Forelimb muscle (tissue), 1 donor: ENCODE data around the gene GDAP1L1. TPM values are rescaled to one million over a fixed set of nuclear protein-coding genes. Genes with fewer than 3 reads are reported as not detected.
"Not testable (repeated sequence)": the region's sequence is repeated elsewhere in the genome, so short reads cannot be mapped to it uniquely, and the experiment has no call there.

Source experiments
- DNase-seq: peaks from one replicate; pipeline ENCODE4 v3.0.0-alpha.2; 2013; ENCODE audit warnings: low read depth
- polyA plus RNA-seq: library from polyadenylated mRNA; unstranded; fragments of 120-200 nt; gene quantifications from one replicate; pipeline ENCODE4 v1.2.1, GENCODE V29; 2013; ENCODE audit not compliant: insufficient read length

Gene GDAP1L1
- polyA plus RNA-seq, 1 donor, result 0.46 TPM

- no peak for DNase-seq
Observed at GRCh38 chr20:44254073-44254472, 7.0 kb downstream of the GDAP1L1 start.

GRCh38 chr20:44255942-44256341 lies 8.8 kb downstream of the GDAP1L1 start:
- no peak for DNase-seq

GRCh38 chr20:44256961-44257360 lies 9.9 kb downstream of the GDAP1L1 start:
- DNase-seq, result no peak

DNA sequence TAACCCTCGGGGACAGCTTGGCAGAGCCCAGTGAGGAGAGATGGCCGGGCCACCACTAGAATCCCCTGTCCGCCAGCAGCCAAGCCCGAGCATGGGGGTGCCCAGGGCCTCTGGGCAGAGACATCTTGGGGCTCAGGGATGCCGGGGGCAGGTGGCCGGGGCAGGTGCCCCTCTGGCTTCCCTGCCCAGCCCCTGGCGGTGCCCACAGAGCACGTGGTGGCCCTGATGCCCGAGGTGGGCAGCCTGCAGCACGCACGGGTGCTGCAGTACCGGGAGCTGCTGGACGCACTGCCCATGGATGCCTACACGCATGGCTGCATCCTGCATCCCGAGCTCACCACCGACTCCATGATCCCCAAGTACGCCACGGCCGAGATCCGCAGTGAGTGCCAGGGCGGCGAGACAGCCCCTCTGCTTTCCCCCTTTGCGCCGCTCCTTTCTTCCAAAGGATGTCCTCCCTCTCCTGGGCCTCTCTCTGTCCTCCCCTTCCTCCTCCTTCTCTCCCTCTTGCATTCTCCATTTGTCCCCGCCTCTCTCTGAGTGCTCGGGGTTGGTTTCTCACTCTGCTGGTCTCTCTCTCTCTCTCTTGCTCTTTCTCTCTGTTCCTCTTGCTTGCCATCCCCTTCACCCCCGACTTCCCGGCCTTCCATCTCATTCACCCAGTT lies 11.2 kb downstream of the GDAP1L1 start:
- DNase-seq, result no peak

DNA sequence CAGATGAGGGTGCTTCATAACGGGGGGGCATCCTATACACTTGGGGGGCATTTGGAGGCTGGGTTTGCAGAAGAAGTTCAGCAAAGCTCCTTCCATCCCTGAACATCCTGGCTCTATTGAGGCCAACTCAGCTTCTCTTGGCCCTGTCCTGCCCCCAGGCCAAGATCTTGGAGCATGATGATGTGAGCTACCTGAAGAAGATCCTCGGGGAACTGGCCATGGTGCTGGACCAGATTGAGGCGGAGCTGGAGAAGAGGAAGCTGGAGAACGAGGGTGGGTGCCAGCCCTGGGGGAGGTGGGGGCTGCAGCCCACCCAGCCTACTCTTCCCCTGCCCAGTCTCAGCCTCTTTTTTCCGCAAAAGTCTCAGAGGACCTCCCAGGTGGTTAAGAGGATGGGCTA lies 17.2 kb downstream of the GDAP1L1 start:
- DNase-seq, result no peak

DNA sequence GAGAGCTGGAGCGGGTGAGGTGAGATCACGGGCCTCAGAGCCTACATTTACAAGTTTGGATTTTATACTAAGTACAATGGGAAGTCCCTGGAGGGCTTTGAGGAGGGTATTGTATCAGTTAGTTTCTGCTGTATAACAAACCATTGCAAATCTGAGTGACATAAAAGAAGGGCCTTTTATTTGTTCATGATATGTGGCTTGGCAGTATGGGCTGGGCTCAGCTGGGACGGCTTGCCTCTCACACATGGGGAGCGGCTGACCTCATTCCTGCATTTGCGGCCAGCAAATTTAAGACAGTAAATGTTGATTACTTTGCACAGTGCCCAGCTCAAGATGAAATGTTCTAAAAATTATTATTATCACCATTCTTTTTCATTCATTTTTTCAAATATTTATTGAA lies 21.7 kb downstream of the GDAP1L1 start:
- no peak for DNase-seq

DNA sequence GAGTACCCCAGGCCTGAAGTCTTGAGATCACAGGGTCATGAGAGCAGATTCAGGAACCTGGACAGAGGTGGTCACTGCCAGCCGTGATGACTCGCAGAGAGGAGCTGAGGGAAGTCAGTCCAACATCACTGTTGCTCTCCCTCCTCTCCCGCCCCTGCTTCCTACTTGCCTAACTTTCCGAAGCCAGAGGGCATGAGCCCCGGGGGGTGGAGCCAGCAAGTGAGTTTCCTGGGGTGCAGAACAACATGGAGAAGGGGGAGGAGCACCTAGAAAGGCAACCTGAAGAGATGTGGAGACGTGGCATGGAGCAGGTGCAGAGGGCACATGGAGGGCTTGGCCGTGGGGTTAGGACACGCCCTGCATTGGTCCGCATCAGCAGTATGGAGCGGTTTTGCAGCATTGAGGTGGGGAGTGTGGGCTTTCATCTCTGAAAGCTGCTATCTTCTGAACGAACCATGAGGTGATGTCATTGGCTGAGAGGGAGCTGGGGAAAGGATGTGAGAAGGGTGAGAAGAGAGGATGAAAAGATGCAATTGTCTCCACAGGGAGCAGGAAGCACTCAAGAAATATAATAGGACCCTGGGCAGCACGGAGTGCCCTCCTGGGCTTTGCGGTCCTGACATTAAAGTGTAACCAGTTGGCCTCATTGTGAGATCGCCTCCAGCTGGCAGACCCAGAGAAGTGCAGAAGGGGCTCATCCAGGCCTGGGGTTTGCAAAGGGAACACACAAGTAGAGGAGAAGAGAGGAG lies 25.0 kb downstream of the GDAP1L1 start:
- no peak for DNase-seq

DNA sequence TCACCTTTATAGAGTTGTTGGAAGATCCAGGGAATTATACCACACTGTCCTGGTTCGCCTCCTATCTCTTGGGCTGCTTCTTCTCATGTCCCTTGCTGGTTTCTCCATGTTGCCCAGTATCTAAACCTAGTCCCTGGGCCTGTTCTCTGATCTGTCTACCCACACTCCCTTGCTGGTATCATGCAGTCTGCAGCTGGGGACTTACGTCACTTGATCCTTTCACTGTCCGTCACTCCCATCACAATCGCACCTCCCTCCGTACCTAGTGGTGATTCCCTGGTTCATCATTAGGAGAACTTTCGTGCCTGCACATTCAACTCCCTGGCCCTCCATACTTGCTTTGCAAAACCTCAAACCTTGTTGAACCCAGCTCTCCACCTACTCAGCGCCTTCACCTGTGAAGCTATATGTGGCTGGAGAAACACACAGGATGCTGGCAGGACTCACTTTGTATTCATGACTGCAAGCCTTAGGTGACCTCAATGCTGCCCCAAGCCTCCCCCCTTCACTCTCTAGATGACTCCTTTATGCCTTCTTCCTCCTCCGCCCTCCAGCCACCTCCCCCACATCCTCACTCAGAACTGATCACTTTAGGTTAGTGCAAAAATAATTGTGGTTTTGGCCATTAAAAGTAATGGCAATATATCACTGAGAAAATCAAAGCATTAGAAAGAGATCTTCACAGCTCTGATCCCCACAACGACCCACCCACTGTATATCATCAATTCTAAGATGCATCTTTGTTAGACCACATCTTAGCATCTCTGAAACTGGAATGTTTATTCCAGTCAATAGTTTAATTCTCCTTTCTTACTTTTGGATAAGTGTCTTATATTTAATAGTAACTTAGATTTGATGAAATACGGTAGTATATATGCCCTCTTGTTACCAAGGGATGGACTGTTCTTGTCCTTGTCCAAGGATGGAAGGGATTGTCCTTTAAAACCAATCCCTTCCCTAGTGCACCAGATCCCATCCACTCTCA lies 26.4 kb downstream of the GDAP1L1 start:
- no peak for DNase-seq

- DNase-seq, result no peak
Observed at GRCh38 chr20:44274303-44275017, 27.4 kb downstream of the GDAP1L1 start.

DNA sequence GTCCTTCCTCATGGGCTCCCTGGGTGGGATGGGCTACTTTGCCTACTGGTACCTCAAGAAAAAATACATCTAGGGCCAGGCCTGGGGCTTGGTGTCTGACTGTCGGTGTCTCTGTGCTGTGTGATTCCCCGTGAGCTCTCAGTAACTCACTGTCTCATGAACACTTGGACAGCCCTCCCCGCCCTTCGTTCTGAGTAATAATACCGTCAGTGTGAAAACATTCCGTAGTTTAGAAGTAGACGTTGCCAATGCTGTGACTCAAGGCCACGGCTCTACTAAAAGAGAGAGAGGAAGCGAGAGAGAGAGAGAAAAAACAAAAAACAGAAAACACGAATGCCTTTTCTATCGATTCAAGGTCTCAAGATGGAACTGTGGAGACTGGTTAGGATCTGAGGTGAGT lies 32.1 kb downstream of the GDAP1L1 start:
- DNase-seq, result no peak

DNA sequence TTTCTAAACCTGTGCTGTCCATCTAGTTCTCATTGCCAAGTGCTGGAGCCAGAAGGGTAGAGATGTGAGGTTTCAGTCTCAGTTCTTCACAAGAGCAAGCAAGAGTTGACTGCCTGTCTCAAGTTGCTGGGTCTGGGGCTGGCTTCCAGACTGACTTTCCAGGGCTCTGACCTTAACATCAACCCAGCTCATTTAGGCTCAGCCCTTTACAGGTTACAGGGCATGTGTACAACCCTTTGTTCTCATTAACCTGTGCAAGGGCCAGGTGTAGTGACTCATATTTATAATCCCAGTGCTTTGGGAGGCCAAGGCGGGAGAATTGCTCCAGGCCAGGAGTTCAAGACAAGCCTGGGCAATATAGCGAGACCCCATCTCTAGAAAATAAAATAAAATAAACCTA lies 33.3 kb downstream of the GDAP1L1 start:
- no peak for DNase-seq

- DNase-seq, result no peak
Observed at GRCh38 chr20:44282192-44282591, 35.1 kb downstream of the GDAP1L1 start.

- no peak for DNase-seq
Observed at GRCh38 chr20:44284032-44284431, 36.9 kb downstream of the GDAP1L1 start.

DNA sequence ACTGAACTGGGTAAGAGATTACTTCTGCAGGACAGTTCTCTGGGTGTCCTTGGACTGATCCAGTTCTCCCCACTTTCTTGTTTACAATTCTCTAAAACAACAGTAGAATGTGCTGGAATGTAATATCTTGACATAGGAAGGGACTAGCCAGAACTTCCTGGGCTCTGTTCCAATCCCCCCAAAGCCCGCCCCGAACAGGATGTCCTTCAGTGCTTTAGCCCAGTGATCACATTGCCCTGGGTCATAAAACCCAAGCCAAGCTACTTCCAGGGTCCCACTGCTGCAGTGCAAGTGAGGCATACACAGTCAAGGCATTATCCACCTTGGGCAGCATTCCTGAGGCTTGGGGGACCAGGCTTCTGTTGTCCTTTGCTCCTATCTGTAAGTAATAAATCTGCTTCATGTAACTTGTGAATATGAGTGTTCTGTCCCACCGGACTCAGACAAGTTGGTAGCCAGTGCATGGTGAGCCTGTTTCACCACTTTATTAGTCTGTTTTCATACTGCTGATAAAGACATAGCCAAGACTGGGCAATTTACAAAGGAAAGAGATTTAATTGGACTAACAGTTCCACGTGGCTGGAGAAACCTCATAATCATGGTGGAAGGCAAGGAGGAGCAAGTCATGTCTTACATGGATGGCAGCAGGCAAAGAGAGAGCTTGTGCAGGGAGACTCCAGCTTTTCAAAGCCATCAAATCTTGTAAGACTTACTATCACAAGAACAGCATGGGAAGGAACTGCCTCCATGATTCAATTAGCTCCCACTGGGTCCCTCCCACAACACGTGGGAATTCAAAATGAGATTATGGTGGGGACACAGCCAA lies 40.4 kb downstream of the GDAP1L1 start:
- no peak for DNase-seq

DNA sequence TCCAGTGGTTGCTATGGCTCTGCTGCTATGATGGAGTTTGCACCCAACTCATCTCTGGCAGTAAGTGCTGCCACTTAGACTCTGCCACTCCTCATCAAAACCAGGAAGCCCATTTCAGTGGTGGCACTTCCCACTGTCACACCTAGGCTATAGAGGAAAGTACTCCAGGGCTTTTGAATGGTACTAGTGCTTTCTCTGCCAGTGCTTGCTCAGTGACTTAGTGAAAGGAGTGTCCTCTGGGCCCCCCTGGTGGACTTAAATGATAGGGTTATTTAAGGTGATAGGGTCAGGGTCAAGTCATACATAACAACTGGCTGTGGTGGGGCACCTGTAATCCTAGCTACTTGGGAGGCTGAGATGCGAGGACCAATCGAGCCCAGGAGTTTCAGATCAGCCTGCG lies 41.1 kb downstream of the GDAP1L1 start:
- no peak for DNase-seq

- no peak for DNase-seq
Observed at GRCh38 chr20:44291754-44292153, 44.6 kb downstream of the GDAP1L1 start.

GRCh38 chr20:44296011-44296410 lies 48.9 kb downstream of the GDAP1L1 start:
- no peak for DNase-seq

- no peak for DNase-seq
Observed at GRCh38 chr20:44297721-44298120, 50.6 kb downstream of the GDAP1L1 start.

DNA sequence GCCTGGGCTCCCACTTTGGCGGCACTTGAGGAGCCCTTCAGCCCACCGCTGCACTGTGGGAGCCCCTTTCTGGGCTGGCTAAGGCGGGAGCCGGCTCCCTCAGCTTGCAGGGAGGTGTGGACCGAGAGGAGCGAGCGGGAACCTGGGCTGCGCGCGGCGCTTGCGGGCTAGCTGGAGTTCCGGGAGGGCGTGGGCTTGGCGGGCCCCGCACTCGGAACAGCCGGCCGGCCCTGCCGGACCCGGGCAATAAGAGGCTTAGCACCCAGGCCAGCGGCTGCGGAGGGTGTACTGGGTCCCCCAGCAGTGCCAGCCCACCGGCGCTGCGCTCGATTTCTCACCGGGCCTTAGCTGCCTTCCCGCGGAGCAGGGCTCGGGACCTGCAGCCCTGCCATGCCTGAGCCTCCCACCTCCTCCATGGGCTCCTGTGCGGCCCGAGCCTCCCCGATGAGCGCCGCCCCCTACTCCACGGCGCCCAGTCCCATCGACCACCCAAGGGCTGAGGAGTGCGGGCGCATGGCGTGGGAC lies 52.0 kb downstream of the GDAP1L1 start:
- not testable (repeated sequence) for DNase-seq

DNA sequence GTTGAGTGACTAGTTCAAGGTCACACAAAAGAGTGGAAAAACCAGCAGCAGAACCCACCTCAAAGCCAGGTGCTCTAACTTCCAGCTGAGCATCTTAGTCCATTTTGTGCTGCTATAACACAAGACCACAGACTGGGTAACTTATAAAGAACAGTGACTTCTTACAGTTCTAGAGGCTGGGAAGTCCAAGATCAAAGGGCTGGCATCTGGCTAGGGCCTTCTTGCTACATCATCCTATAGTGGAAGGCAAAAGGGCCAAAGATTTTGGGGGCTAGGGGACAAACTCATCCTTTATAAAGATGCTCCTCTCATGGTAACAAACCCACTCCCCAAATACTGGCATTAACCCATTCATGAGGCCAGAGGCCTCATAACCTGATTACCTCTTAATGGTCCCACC lies 54.2 kb downstream of the GDAP1L1 start:
- DNase-seq, result no peak
